IMR-90 (cell line): ENCODE measurements around the gene ZC3H14. TPM values are rescaled to one million over a fixed set of nuclear protein-coding genes. Genes with fewer than 3 reads are reported as not detected.

Source experiments
- ATAC-seq: fragments of 200-7000 bp; cut with Tn5 transposase; 2 replicates; pipeline ENCODE4 v1.9.1; 2020; ENCODE audit warnings: low read depth, mild to moderate bottlenecking, moderate library complexity
- BruUV-seq: library from RNA; stranded (reverse); fragments of 400-500 nt; replicated peaks from 2 replicates; lab custom pipeline; 2021; lab: Mats Ljungman, UMichigan
- CTCF ChIA-PET: fragments of 300-600 bp; formaldehyde crosslinking; extraction: SDS; loops from one replicate; lab custom pipeline; 2021; ENCODE audit warnings: antibody characterized with exemption; lab: Yijun Ruan, JAX
- POLR2A ChIA-PET: fragments of 300-600 bp; sonication (Branson Sonifier 250); formaldehyde crosslinking; loops from one replicate; lab custom pipeline; 2022; ENCODE audit warnings: antibody characterized with exemption; ENCODE audit not compliant: unreplicated experiment; lab: Charles Lee
- DNase-seq: peaks from one replicate; pipeline ENCODE4 v3.0.0; 2013
- H2AFZ ChIP-seq: replicated peaks from 2 replicates; pipeline ENCODE3; 2013; ENCODE audit warnings: low read length, mild to moderate bottlenecking; ENCODE audit not compliant: poor library complexity
- H2AK5ac ChIP-seq: 2 replicates; pipeline ENCODE4 v1.6.1; 2013; ENCODE audit warnings: low read depth, low read length, inconsistent platforms
- H2AK9ac ChIP-seq: replicated peaks from 2 replicates; pipeline ENCODE3; 2013; ENCODE audit warnings: mild to moderate bottlenecking, low read depth, low read length, moderate library complexity; ENCODE audit not compliant: poor library complexity
- H2BK120ac ChIP-seq: 2 replicates; pipeline ENCODE4 v1.6.1; 2013; ENCODE audit warnings: low read depth, low read length, inconsistent platforms
- H2BK15ac ChIP-seq: 3 replicates; pipeline ENCODE4 v1.6.1; 2013; ENCODE audit warnings: low read depth, low read length, inconsistent platforms
- H2BK20ac ChIP-seq: 2 replicates; pipeline ENCODE4 v1.6.1; 2013; ENCODE audit warnings: low read depth, mild to moderate bottlenecking, inconsistent platforms, low read length, moderate library complexity
- H2BK5ac ChIP-seq: 2 replicates; pipeline ENCODE4 v1.6.1; 2013; ENCODE audit warnings: mild to moderate bottlenecking, low read depth, low read length, inconsistent platforms; ENCODE audit not compliant: poor library complexity, severe bottlenecking
- H3K14ac ChIP-seq: replicated peaks from 2 replicates; pipeline ENCODE4 v1.6.1; 2013; ENCODE audit warnings: low read depth, low read length, inconsistent platforms
- H3K18ac ChIP-seq: 2 replicates; pipeline ENCODE4 v1.6.1; 2013; ENCODE audit warnings: low read depth, low read length, control low read depth
- H3K23ac ChIP-seq: 2 replicates; pipeline ENCODE4 v1.6.1; 2013; ENCODE audit warnings: low read depth, low read length, inconsistent platforms
- H3K27ac ChIP-seq: 2 replicates; pipeline ENCODE4 v1.5.1; 2013; ENCODE audit warnings: mild to moderate bottlenecking, control low read depth, low read length; ENCODE audit not compliant: insufficient read depth
- H3K27me3 ChIP-seq: 2 replicates; pipeline ENCODE4 v1.6.1; 2013; ENCODE audit warnings: low read length; ENCODE audit not compliant: control insufficient read depth, insufficient read depth
- H3K36me3 ChIP-seq: 2 replicates; pipeline ENCODE4 v1.6.1; 2013; ENCODE audit warnings: low read length, mixed read lengths; ENCODE audit not compliant: control insufficient read depth, insufficient read depth
- H3K4ac ChIP-seq: 2 replicates; pipeline ENCODE4 v1.6.1; 2013; ENCODE audit warnings: low read depth, low read length, inconsistent platforms
- H3K4me1 ChIP-seq: 2 replicates; pipeline ENCODE4 v1.6.1; 2013; ENCODE audit warnings: low read length, mixed read lengths; ENCODE audit not compliant: control insufficient read depth, insufficient read depth
- H3K4me2 ChIP-seq: 2 replicates; pipeline ENCODE4 v1.6.1; 2013; ENCODE audit warnings: low read depth, mild to moderate bottlenecking, control low read depth, low read length, moderate library complexity
- H3K4me3 ChIP-seq: 2 replicates; pipeline ENCODE4 v1.5.1; 2013; ENCODE audit warnings: low read depth, mild to moderate bottlenecking, control low read depth, low read length, moderate library complexity; ENCODE audit not compliant: insufficient read depth
- H3K56ac ChIP-seq: 2 replicates; pipeline ENCODE4 v1.6.1; 2013; ENCODE audit warnings: low read length, inconsistent platforms; ENCODE audit not compliant: insufficient read depth; ENCODE audit errors: extremely low read depth
- H3K79me1 ChIP-seq, 2 experiments: 2 replicates each; pipeline ENCODE4 v1.6.1; 2013; ENCODE audit warnings: low read length in 2 of 2, inconsistent platforms in 1 of 2, low read depth in 1 of 2
- H3K9ac ChIP-seq: 2 replicates; pipeline ENCODE4 v1.6.1; 2013; ENCODE audit warnings: low read depth, low read length, control low read depth
- H3K9me1 ChIP-seq: 2 replicates; pipeline ENCODE4 v1.6.1; 2013; ENCODE audit warnings: low read length, inconsistent platforms; ENCODE audit not compliant: insufficient read depth
- H3K9me3 ChIP-seq: 2 replicates; pipeline ENCODE4 v1.6.1; 2013; ENCODE audit warnings: low read length; ENCODE audit not compliant: control insufficient read depth, insufficient read depth
- H4K20me1 ChIP-seq: 2 replicates; pipeline ENCODE4 v1.6.1; 2013; ENCODE audit warnings: low read length, inconsistent platforms; ENCODE audit not compliant: insufficient read depth
- H4K5ac ChIP-seq: 2 replicates; pipeline ENCODE4 v1.6.1; 2013; ENCODE audit warnings: mild to moderate bottlenecking, low read depth, low read length, control low read depth
- H4K8ac ChIP-seq, 2 experiments: 2 replicates each; pipeline ENCODE4 v1.6.1; 2013; ENCODE audit warnings: low read depth in 2 of 2, low read length in 2 of 2, control low read depth in 1 of 2, inconsistent platforms in 1 of 2
- H4K91ac ChIP-seq: 2 replicates; pipeline ENCODE4 v1.6.1; 2013; ENCODE audit warnings: low read depth, low read length, inconsistent platforms; ENCODE audit not compliant: insufficient read depth
- CEBPB ChIP-seq: IDR thresholded peaks from 2 replicates; pipeline ENCODE4 v1.6.1; 2012; ENCODE audit warnings: low read depth, low read length, improper control_type of control experiment
- CHD1 ChIP-seq: IDR thresholded peaks from 2 replicates; pipeline ENCODE4 v1.6.1; 2012; ENCODE audit warnings: low read depth, low read length, improper control_type of control experiment
- ELK1 ChIP-seq: fragments of 150-350 bp; IDR thresholded peaks from 2 replicates; pipeline ENCODE4 v1.6.1; 2016; ENCODE audit warnings: low read depth, mild to moderate bottlenecking, low read length, moderate library complexity, borderline replicate concordance
- RFX5 ChIP-seq: IDR thresholded peaks from 2 replicates; pipeline ENCODE4 v1.8.0; 2012; ENCODE audit warnings: low read depth, mild to moderate bottlenecking, low read length, moderate library complexity
- WGBS, 2 experiments: methylation state at CpG; one replicate each; pipeline versions ENCODE4 v1.1.5 to v1.1.7; 2013; ENCODE audit warnings: missing lambda C conversion rate in 2 of 2; ENCODE audit not compliant: insufficient read length in 1 of 2; ENCODE audit errors: extremely low coverage in 2 of 2; 5-methylcytosine and 5-hydroxymethylcytosine counted together
- dilution Hi-C: fragments of 300-500 bp; cut with HindIII; formaldehyde crosslinking; loops from one replicate; pipeline ENCODE4 v1.14.3; 2018; ENCODE audit warnings: low sequenced_read_pairs; ENCODE audit not compliant: unreplicated experiment
- in situ Hi-C: fragments of 300-500 bp; cut with MboI; formaldehyde crosslinking; loops from 3 replicates; pipeline ENCODE4 v1.14.3; 2019; ENCODE audit warnings: low sequenced_read_pairs, inconsistent platforms, mixed read lengths
- intact Hi-C: fragments of 100-400 bp; cut with micrococcal nuclease; formaldehyde crosslinking; loops from 2 replicates; pipeline ENCODE4 v1.10.0; 2022
- polyA plus RNA-seq, 3 experiments: library from polyadenylated mRNA; depleted of rRNA; stranded (reverse); fragments of >200 nt; gene quantifications; 2 replicates each; pipeline ENCODE4 v1.2.3, GENCODE V29; 2012; ENCODE audit warnings: low replicate concordance in 1 of 3
- total RNA-seq: library from RNA; depleted of rRNA; stranded (reverse); fragments of >200 nt; gene quantifications from 2 replicates; pipeline ENCODE4 v1.2.3, GENCODE V29; 2012

Gene ZC3H14
- total and polyA plus RNA-seq, 2 of the 4 experiments (the other 2 are of a cell fraction), result 72.5 to 111 TPM

GRCh38 chr14:88535149-88535548 is 27.7 kb upstream of the ZC3H14 start:
- H2AK9ac ChIP-seq, result no peak overlapping the region
- H2AFZ ChIP-seq, result no peak overlapping the region
- DNase-seq (no peak), ATAC-seq (no peak)
- no peaks in the 10 kb centered on the region for H3K27me3 ChIP-seq
- WGBS, 2 experiments, result no CpG with 5 or more reads among the region's 4 CpGs
- ChIA-PET CTCF (interaction anchor here (0.8 kb wide), 1 partner anchor 8 kb away, joined by 3 read pairs; no protein-coding TSS in a partner anchor), POLR2A (no interaction called here)
- H3K4ac ChIP-seq, result no peak overlapping the region
- H3K23ac ChIP-seq, result no peak overlapping the region
- H2BK15ac ChIP-seq, result no peak overlapping the region
- no peak overlapping the region for H3K18ac ChIP-seq
- H3K9me3 ChIP-seq, result no peaks in the 10 kb centered on the region
- H3K9me1 ChIP-seq, result 0 out of 2 replicates have a peak, but pooled peaks cover 8% of the 10 kb centered on the region
- H3K4me3 ChIP-seq, result no peak overlapping the region
- H3K9ac ChIP-seq, result no peak overlapping the region
- no peak overlapping the region for H2BK20ac ChIP-seq
- no peak overlapping the region for H2BK120ac ChIP-seq
- peaks cover 32 to 51% of the 10 kb centered on the region in 2 experiments for H3K79me1 ChIP-seq
- intact Hi-C loops, result no loop called here
- H3K4me2 ChIP-seq, result no peak overlapping the region
- H3K27ac ChIP-seq, result no peak overlapping the region
- no peak for TF ChIP-seq CEBPB
- TF ChIP-seq CHD1, result no peak
- no peak for TF ChIP-seq RFX5
- no peak for TF ChIP-seq ELK1
- in situ Hi-C loops, result no loop called here
- H3K14ac ChIP-seq, result no peak overlapping the region
- H4K20me1 ChIP-seq, result peaks cover 10% of the 10 kb centered on the region
- H2BK5ac ChIP-seq, result no peak overlapping the region
- H2AK5ac ChIP-seq, result no peak overlapping the region
- no TSS peak for BruUV-seq
- no peak overlapping the region for H4K5ac ChIP-seq
- H3K4me1 ChIP-seq, result 0 out of 2 replicates have a peak, but pooled peaks cover 2% of the 10 kb centered on the region
- no peak overlapping the region for H3K56ac ChIP-seq
- peaks cover 16% of the 10 kb centered on the region for H3K36me3 ChIP-seq
- H4K91ac ChIP-seq, result no peak overlapping the region
- H4K8ac ChIP-seq, result no peak overlapping the region
- dilution Hi-C loops, result no loop called here
